Pericardium fibroblast (primary cell): Measurements from ENCODE around the gene SMCO1. TPM values are rescaled to one million over a fixed set of nuclear protein-coding genes. Genes with fewer than 3 reads are reported as not detected.

Experiments used
- total RNA-seq: library from RNA; depleted of rRNA; stranded (reverse); fragments of >200 nt; gene quantifications from 2 replicates; pipeline ENCODE4 v1.2.3, GENCODE V29; 2015

Gene SMCO1
- not detected in 2 replicates for total RNA-seq

GRCh38 chr3:196514913-196515621 lies at the start of gene SMCO1:
SMCO1 (minus strand) TSS chr3:196515346; CDS start chr3:196515209, 137 bp downstream.

GRCh38 chr3:196503196-196504076 lies 11.7 kb downstream of the SMCO1 start, which contains the start of gene RNF168:
RNF168 (minus strand) TSS chr3:196503768; CDS start chr3:196503173, 595 bp downstream.

Other genes with a start within 250 kb of the SMCO1 start
- gene PCYT1A, start 227.6 kb downstream of the SMCO1 start, total RNA-seq = 32.3 and 62.7 TPM in 2 replicates
- gene DYNLT2B, start 197.1 kb downstream of the SMCO1 start, total RNA-seq = 12.0 and 13.4 TPM in 2 replicates
- not detected in 2 replicates for gene TM4SF19, start 177.0 kb downstream of the SMCO1 start, total RNA-seq
- 6.5 and 10.2 TPM in 2 replicates for gene UBXN7, start 82.9 kb downstream of the SMCO1 start, total RNA-seq
- 10.6 and 13.5 TPM in 2 replicates for gene RNF168, start 11.6 kb downstream of the SMCO1 start, total RNA-seq
- 7.2 and 9.5 TPM in 2 replicates for gene WDR53, start 53.2 kb upstream of the SMCO1 start, total RNA-seq
- 3.2 and 3.7 TPM in 2 replicates for gene FBXO45, start 53.3 kb upstream of the SMCO1 start, total RNA-seq
- 0.23 and 0.85 TPM in 2 replicates for gene NRROS, start 124.3 kb upstream of the SMCO1 start, total RNA-seq
- 5.2 and 5.6 TPM in 2 replicates for gene CEP19, start 196.9 kb upstream of the SMCO1 start, total RNA-seq
- gene PIGX, start 197.0 kb upstream of the SMCO1 start, total RNA-seq = 16.9 and 23.3 TPM in 2 replicates
- gene PAK2, start 224.5 kb upstream of the SMCO1 start, total RNA-seq = 22.1 and 26.4 TPM in 2 replicates